ENCODE measurements around the gene OLFM3.

DNA sequence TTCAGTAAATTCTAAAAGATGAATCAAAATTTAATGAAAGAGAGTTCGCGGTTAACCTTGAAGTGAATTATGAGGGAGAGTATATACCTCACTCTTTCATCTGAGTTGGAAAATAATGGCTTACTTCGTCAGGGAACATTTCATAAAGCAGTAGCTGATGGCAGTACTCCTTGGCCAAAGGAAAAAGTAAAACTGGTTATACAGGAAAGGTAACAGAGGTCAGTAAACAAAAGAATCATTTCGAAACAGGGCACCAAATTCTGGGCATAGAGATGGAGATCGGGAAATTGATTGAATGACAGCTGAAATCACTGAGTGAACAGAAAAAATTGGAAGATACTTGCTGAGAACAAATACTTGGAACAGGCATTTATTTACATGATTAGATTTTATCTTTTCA, 199.0 kb downstream of the OLFM3 start:
- no peak for TF ChIP-seq POLR2A (IDR thresholded peaks at IDR 0.05)
- TF ChIP-seq, protein P1, sequence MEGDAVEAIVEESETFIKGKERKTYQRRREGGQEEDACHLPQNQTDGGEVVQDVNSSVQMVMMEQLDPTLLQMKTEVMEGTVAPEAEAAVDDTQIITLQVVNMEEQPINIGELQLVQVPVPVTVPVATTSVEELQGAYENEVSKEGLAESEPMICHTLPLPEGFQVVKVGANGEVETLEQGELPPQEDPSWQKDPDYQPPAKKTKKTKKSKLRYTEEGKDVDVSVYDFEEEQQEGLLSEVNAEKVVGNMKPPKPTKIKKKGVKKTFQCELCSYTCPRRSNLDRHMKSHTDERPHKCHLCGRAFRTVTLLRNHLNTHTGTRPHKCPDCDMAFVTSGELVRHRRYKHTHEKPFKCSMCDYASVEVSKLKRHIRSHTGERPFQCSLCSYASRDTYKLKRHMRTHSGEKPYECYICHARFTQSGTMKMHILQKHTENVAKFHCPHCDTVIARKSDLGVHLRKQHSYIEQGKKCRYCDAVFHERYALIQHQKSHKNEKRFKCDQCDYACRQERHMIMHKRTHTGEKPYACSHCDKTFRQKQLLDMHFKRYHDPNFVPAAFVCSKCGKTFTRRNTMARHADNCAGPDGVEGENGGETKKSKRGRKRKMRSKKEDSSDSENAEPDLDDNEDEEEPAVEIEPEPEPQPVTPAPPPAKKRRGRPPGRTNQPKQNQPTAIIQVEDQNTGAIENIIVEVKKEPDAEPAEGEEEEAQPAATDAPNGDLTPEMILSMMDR (IDR thresholded peaks at IDR 0.05), result no peak

All from uterus (tissue), 2 donors.